NCI-H510A treated with DMSO at 0.1 percent for 48 hours (cell line): Measurements from ENCODE around the gene CRMP1.

Source experiments
- DNase-seq: peaks from one replicate; lab custom pipeline; 2025; lab: John Stamatoyannopoulos, UW

Gene CRMP1

DNA sequence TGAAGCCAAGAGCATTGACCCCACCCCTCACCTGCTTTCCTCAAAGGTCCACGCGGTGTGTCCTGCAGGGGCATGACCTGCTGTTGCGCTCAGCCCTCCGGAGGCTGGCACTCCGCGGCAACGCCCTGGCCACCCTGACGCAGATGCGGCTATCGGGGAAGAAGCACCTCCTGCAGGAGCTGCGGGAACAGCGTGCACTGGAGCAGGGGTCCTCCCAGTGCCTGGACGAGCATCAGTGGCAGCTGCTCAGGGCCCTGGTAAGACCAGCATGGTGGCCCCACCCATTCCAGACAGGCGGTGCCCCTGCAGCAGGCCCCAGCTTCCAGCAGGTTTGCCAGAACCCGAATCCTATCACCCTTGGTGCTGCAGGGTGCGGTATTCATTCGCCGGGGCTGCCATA is 95.9 kb downstream of the CRMP1 start:
- no peak for DNase-seq

DNA sequence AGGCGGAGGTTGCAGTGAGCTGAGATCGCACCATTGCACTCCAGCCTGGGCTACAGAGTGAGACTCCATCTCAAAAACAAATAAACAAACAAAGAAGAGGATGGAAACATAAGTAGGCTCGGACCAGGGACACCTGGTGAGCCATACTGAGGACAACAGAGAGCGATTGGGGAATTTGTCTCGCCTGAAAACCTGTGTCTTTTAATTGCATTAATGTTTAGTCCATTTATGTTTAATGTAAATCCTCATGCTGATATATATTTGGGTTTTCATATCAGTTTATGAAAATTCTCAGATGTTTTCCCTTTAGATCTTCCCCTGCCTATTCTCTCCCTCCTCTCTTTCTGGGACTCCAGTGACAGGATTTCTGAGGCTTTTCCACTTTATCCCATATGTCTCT is 97.3 kb downstream of the CRMP1 start:
- no peak for DNase-seq

- DNase-seq: no peak
Measured at GRCh38 chr4:5793514-5793913, 99.4 kb downstream of the CRMP1 start.

DNA sequence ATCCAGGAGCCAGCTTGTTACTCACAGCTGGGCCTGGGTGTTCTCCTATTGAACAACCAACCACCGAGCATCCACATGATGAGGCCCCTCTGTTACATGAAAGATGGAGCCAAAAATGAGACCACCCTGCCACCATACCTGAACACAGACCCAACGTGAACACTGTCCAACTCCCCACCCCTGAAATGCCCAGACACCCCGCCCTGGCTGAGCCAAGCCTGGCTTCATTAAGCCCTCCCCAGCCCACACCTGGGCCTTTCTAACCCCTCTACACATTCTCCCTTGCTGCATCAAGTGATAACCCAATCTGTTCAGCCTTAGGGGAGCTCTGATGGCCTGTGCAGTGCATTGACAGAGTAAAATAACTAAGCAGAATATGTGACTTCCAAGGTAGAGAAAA is 101.2 kb downstream of the CRMP1 start:
- no peak for DNase-seq

GRCh38 chr4:5790546-5790857 is 102.4 kb downstream of the CRMP1 start:
- DNase-seq: no peak

DNA sequence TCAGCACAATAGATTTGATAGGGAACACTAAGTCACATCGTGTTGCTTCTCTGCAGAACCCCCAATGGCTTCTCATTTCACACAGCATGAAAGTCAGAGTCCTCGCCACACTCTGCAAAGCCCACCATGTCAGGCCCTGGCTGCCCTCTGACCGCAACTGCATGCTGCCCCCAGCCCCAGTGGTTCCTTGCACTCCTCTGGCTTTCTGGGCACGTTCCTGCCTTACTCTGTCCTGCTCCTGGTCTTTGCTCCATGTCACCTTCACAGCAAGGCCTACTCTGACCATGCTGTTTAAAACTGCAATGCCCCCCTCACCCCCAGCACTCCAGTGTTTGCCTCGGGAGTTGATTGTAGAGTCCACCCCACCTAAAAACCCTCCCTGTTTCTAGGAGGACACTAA is 103.7 kb downstream of the CRMP1 start:
- no peak for DNase-seq

DNA sequence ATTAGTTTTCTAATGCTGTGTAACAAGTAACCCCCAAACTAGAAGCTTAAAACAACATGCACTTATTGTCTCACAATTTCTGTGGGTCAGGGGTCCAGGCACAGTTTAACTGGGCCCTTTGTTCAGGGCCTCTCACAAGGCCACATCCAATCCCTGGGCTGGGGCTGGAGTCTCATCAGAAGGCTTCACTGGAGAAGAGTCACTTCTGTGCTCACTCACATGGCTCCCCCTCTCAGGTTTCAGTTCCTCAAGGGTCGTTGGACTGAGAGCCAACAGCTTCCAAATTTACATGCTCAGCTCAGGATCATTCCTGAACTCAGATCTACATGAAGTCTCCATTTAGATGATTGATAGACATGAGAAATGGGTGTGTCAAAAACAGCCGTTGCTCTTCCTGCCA is 104.7 kb downstream of the CRMP1 start:
- no peak for DNase-seq

DNA sequence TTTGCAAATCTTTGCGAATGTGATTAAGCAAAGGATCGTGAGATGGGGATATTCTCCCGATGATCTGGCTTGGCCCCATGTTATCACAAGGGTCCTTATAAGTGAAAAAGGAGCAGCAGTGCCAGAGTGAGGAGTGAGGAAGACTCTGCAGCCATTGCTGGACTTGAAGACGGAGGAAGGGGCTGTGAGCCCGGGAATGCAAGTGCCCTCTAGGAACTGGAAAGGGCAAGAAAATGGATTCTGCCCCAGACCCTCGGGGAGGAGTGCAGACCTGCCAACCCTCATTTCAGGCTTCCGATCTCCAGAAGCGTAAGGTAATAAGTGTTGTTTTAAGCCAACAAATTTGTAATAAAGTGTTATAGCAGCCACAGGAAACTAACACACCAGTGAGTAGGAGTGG is 105.6 kb downstream of the CRMP1 start:
- DNase-seq: no peak

GRCh38 chr4:5785806-5786680 is 106.8 kb downstream of the CRMP1 start:
- DNase-seq: no peak

- no peak for DNase-seq
Measured at GRCh38 chr4:5784960-5785611, 107.8 kb downstream of the CRMP1 start.

- no peak for DNase-seq
Measured at GRCh38 chr4:5784021-5784420, 108.9 kb downstream of the CRMP1 start.

DNA sequence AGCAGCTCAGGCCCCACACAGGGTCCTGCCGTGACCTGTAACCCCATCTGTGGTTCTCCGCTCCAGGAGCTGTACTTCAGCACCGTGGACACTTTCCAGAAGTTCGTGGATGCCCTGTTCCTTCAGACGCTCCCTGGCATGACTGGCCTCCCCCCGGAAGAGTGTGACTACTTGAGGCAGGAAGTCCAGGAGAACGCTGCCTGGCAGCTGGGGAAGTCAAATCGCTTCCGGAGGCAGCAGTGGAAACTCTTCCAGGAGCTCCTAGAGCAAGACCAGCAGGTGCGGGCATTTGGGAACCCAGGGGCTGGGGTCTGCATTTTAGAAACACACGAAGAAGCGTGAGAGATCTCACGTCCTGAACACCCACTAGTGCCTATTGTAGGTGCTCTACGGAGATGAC is 109.4 kb downstream of the CRMP1 start:
- no peak for DNase-seq

- DNase-seq: no peak
Measured at GRCh38 chr4:5782829-5783476, 109.9 kb downstream of the CRMP1 start.

DNA sequence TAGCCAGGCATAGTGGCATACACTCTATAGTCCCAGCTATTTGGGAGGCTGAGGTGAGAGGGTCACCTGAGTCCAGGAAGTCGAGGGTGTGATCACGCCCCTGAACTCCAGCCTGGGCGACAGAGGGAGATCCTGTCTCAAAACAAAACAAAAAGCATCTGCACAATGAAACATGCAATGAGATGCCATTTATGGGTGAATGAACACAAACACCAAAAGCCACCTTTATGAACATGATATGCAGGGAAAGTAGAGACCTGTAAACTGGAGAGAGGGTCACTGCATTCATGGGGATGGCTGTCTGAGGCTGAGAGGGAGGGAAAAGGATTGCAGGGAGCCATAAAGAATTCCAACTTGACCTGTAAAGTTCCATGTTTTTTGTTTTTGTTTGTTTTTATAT is 111.2 kb downstream of the CRMP1 start:
- no peak for DNase-seq

- DNase-seq: no peak
Measured at GRCh38 chr4:5780831-5781480, 111.9 kb downstream of the CRMP1 start.

DNA sequence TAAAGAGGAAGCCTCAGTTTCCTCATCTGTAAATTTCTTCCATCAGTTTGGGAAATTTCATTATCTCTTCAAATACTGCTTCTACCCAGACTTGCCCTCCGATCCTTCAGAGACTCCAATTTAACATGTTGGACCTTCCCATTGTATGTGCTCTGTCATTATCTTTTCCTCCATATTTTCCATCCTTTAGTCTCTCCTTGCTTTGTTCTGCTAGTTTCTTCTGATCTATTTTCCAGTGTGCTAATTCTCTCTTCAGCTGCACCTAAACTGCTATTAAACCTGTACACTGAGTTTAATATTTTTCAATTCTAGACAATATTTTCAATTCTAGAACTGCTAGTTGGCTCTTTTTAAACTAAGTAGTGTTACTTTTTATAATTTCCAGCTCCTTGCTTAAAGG is 116.4 kb downstream of the CRMP1 start:
- DNase-seq: no peak

DNA sequence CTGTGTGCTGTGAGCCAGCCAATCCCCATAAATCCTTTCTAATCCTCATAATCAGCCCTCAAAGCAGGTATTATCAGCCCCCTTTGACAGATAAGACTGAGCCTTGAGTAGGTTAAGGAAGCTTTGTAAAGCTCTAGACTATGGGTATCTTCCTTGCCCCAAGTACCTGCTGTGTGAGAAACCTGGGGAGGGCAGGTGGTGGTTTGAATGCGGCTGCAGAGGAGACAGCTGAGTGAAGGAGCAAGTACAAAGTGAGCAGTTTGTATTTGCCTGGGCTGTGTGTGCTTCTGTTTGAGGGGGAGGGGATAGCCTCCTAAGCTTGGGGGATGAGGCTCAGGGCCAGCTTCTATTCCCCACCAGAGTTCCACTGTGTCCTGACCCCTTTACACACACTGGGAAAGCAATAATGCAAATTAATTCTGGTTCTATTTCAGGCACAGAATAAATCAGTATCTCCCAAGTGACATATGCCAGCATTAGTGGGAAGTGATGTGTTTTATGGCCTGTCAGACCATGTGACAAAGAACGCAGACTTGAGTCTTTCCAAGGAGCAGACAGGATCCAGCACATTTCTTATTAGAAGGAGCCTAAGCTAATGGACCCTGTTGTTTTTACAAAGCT is 118.4 kb downstream of the CRMP1 start:
- no peak for DNase-seq

- no peak for DNase-seq
Measured at GRCh38 chr4:5773271-5773555, 119.7 kb downstream of the CRMP1 start.

DNA sequence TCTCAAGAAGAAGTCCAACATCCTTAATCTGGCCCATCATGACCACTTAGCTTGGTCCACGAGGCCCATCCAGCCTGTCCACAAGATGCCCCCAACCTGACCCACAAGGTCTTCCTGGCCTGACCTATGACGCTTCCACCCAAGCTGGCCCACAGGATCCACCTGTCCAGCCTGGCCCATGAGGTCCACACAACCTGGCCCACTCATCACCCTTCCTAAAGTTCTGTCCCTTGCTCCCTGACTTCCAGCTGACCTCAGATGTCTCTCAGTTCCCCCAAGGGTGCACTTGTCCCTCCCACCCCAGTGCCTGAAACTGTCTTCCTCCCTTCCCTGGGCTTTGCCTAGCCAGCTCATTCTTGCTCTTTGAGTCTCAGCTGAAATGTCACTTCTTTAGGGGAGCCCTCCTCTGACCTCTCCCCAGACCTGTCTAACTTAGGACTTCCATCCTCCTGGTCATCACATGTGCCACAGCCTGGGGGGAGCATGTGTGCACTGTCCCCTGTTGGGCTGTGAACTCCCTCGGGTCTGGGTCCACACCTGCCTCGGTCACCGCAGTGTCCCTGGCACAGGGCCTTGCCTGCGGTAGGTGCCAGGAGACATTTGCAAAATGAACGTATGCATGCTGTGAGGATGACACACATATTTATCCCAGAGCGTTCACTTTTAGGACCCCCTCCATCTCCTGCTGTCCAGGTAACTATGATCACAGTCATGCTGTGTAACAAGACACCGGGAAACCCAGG is 120.2 kb downstream of the CRMP1 start:
- DNase-seq: no peak
